ENCODE measurements around the gene GPANK1. TPM values are rescaled to one million over a fixed set of nuclear protein-coding genes. Genes with fewer than 3 reads are reported as not detected.

The GPANK1 gene
- total RNA-seq, 1 experiment from 2014 or later = 37.5 TPM

- DNase-seq (ENCODE audit: low read depth) = no peak
Observed at GRCh38 chr6:31642798-31643570, 21.8 kb downstream of the GPANK1 start.

DNA sequence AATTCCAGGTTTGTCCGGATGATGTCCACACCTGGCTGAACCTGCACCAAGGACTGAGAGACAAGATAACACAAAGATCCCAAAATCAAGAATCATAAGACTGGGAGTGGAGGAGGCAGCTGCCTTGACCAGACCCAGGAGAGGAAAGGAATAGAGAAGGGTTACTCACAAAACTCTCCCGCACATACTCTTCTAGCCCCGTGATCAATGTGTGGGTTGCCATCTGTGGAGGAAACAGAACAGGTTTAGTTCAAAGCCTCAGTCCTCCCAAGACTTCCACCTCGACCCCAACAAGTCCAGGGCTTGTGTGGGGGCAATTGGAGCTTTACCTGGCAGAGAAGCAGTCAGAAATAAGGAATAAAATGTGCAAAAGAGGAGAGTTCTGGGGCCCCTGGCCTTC, 23.4 kb downstream of the GPANK1 start:
- DNase-seq (ENCODE audit: low read depth) = no peak

DNA sequence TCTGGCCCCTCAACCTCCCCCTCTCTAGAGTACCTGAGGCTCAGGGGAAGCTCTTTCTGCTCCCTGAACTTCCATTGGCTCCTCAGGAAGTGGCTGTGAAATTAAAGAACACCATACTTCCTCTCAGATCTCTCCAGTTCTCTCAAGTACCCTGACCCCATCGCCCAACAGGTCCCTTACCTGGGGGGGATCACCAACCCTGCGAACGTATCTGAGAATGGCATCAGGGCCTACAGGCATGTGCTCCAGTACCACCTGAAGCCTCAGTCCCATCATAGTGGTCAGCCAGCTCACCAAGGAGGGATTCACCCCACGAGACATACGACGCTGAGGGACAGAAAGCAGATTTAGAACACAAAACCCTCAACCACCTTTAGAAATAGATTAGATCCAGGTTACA, 24.2 kb downstream of the GPANK1 start:
- no peak for DNase-seq (ENCODE audit: low read depth)

GRCh38 chr6:31639449-31639861, 25.3 kb downstream of the GPANK1 start:
- peak; percentile 85 for DNase-seq (ENCODE audit: low read depth)

DNA sequence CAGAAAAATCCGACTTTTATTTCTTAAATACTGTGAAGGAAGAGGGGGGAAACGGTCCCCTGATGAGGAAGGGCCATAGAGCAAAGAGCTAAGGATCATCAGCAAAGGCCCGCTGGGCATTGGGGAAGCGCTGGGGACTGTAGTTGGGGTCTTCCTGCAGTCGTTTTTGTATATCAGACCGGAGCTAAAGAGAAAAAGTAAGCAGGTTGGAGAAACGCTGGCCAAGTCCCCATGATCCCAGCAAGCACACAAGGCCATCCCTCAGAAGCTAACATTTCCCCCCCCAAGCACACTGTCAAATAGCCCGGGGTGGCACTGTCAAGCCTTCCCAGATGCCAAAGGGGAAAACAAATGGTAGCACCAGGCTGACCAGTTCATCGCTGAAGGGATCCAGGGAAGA, 25.8 kb downstream of the GPANK1 start:
- DNase-seq (ENCODE audit: low read depth) = no peak

DNA sequence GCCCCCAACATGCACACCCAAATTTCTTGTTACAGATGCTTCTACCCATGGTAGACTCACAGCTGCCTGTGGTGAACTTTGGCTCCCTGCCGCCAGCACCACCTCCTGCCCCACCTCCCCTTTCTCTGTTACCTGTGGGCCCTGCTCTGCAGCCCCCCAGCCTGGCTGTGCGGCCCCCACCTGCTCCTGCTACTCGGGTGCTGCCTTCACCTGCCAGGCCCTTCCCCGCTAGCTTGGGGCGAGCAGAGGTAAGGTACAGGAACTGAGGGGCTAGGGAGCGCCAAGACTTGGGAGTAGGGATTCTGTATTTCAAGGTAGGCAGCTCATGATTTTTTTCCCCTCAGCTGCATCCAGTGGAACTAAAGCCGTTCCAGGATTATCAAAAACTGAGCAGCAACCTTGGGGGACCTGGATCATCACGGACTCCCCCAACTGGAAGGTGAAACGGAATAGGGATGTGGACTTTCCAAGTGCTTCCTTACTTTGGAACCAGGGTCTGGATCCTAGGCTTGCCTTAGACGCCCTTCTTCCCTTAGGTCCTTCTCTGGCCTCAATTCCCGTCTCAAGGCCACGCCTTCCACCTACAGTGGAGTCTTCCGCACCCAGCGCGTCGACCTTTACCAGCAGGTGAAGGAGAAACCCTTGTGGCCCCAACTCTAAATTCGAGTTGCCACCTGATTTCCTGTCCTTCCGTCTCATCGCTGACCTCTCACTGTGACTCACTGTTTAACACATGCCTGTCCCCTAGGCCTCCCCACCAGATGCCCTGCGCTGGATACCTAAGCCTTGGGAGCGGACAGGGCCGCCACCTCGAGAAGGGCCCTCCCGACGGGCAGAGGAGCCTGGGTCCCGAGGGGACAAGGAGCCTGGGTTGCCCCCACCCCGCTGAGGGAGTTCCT, 27.9 kb downstream of the GPANK1 start:
- no peak for DNase-seq (ENCODE audit: low read depth)

GRCh38 chr6:31634969-31635575, 29.7 kb downstream of the GPANK1 start:
- DNase-seq (ENCODE audit: low read depth) = no peak

GRCh38 chr6:31634131-31634530, 30.7 kb downstream of the GPANK1 start:
- DNase-seq (ENCODE audit: low read depth) = no peak

DNA sequence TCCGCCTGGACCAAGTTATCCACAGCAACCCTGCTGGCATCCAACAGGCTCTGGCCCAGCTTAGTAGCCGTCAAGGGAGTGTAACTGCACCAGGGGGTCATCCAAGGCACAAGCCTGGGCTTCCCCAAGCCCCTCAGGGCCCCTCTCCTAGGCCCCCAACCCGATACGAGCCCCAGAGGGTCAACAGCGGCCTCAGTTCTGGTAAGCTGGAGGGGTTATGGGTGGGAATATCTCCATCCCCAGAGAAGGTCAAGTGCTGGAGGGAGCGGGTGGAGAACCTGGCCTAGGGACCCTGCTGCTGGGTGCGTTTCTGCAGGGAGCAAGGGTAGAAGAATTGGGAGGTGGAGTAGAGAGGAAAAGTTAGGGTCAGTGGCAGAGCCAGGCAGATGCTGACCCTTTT, 31.4 kb downstream of the GPANK1 start:
- no peak for DNase-seq (ENCODE audit: low read depth)

- no peak for DNase-seq (ENCODE audit: low read depth)
Observed at GRCh38 chr6:31632279-31632946, 32.4 kb downstream of the GPANK1 start.

- no peak for DNase-seq (ENCODE audit: low read depth)
Observed at GRCh38 chr6:31631681-31632278, 33.0 kb downstream of the GPANK1 start.

DNA sequence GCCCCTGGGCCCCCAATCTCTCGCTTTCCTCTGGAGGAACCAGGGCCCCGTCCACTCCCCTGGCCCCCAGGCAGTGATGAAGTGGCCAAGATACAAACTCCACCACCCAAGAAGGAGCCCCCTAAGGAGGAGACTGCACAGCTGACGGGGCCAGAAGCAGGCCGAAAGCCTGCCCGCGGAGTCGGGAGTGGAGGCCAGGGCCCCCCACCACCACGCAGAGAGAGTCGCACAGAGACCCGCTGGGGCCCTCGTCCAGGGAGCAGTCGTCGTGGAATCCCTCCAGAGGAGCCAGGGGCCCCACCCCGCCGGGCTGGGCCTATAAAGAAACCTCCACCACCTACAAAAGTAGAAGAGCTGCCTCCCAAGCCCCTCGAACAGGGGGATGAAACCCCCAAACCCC, 33.6 kb downstream of the GPANK1 start:
- DNase-seq (ENCODE audit: low read depth) = no peak

GRCh38 chr6:31630177-31630934, 34.4 kb downstream of the GPANK1 start:
- DNase-seq (ENCODE audit: low read depth) = no peak

DNA sequence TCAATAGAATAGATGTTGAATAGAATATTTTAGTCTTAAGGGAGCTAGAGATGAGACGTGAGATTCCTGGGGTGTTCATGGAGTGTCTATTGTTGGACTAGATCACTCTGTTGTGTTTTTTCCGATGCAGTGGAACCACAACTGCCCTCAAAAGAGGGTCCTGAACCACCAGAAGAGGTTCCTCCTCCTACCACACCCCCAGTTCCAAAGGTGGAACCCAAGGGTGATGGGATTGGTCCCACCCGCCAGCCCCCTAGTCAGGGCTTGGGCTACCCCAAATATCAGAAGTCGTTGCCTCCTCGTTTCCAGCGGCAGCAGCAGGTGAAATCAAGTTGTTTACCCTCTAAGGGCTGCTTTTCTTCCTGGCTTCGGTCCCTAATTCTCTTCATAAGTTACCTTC, 35.8 kb downstream of the GPANK1 start:
- DNase-seq (ENCODE audit: low read depth) = no peak

- DNase-seq (ENCODE audit: low read depth) = no peak
Observed at GRCh38 chr6:31627690-31628287, 37.0 kb downstream of the GPANK1 start.

DNA sequence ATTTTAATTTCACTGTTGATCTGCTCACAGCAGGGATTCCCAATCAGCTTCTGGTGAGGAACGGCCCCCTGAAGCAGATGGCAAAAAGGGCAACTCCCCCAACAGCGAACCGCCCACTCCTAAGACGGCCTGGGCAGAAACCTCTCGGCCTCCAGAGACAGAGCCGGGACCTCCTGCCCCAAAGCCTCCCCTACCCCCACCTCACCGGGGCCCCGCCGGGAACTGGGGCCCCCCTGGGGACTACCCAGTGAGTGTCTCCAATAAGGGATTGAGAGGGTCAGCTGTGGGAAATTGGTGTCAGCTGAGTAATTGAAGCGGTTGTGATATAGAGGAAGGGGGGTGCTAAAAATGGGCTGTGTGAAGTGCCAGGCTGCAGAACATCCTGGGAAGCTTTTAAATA, 37.8 kb downstream of the GPANK1 start:
- no peak for DNase-seq (ENCODE audit: low read depth)

- DNase-seq (ENCODE audit: low read depth) = no peak
Observed at GRCh38 chr6:31624070-31624469, 40.7 kb downstream of the GPANK1 start.

GRCh38 chr6:31622684-31623091, 42.1 kb downstream of the GPANK1 start:
- no peak for DNase-seq (ENCODE audit: low read depth)

GRCh38 chr6:31621991-31622390, 42.8 kb downstream of the GPANK1 start:
- no peak for DNase-seq (ENCODE audit: low read depth)

Measured in HT1080 (cell line).